Astrocyte (in vitro differentiated cells and primary cell): Measurements from ENCODE around the gene USP20. TPM values are rescaled to one million over a fixed set of nuclear protein-coding genes. Genes with fewer than 3 reads are reported as not detected.

Experiments
- DNase-seq: peaks from one replicate; pipeline ENCODE4 v3.0.0-alpha.2; 2010; ENCODE audit warnings: low read depth
- FAIRE-seq: peaks from 2 replicates; lab custom pipeline; 2011; peaks lifted over from hg19 to GRCh38; lab: Jason Lieb, UNC
- H2AFZ ChIP-seq: 2 replicates; pipeline ENCODE4 v1.6.0; 2012; ENCODE audit warnings: low read depth, low read length, inconsistent platforms
- H3K27ac ChIP-seq: 2 replicates; pipeline ENCODE4 v1.5.1; 2011; ENCODE audit warnings: low read depth, low read length, inconsistent platforms
- H3K27me3 ChIP-seq: 2 replicates; pipeline ENCODE4 v1.6.0; 2011; ENCODE audit warnings: low read length, inconsistent platforms; ENCODE audit not compliant: insufficient read depth
- H3K36me3 ChIP-seq: 2 replicates; pipeline ENCODE4 v1.5.1; 2011; ENCODE audit warnings: low read length, inconsistent platforms; ENCODE audit not compliant: insufficient read depth
- H3K4me1 ChIP-seq: 2 replicates; pipeline ENCODE4 v1.5.1; 2011; ENCODE audit warnings: low read length, inconsistent platforms; ENCODE audit not compliant: insufficient read depth
- H3K4me2 ChIP-seq: 2 replicates; pipeline ENCODE4 v1.6.0; 2012; ENCODE audit warnings: low read length, inconsistent platforms
- H3K4me3 ChIP-seq: 2 replicates; pipeline ENCODE4 v1.5.1; 2011; ENCODE audit warnings: low read depth, mild to moderate bottlenecking, low read length, inconsistent platforms; ENCODE audit not compliant: insufficient read depth
- H3K79me2 ChIP-seq: 2 replicates; pipeline ENCODE4 v1.6.0; 2012; ENCODE audit warnings: mild to moderate bottlenecking, low read length, inconsistent platforms; ENCODE audit not compliant: insufficient read depth
- H3K9ac ChIP-seq: 2 replicates; pipeline ENCODE4 v1.6.0; 2012; ENCODE audit warnings: mild to moderate bottlenecking, low read length, inconsistent platforms
- H3K9me3 ChIP-seq: 2 replicates; pipeline ENCODE4 v1.5.1; 2012; ENCODE audit warnings: low read depth, mild to moderate bottlenecking, low read length, inconsistent platforms; ENCODE audit not compliant: insufficient read depth
- H4K20me1 ChIP-seq: 2 replicates; pipeline ENCODE4 v1.6.0; 2012; ENCODE audit warnings: low read length, inconsistent platforms; ENCODE audit not compliant: insufficient read depth
- H3K27ac Mint-ChIP-seq: one replicate; pipeline ENCODE4 v1.8.0; 2021; ENCODE audit warnings: mild to moderate bottlenecking, mixed read lengths; ENCODE audit not compliant: unreplicated experiment
- H3K27me3 Mint-ChIP-seq: one replicate; pipeline ENCODE4 v1.8.0; 2021; ENCODE audit warnings: low read depth, mixed read lengths; ENCODE audit not compliant: unreplicated experiment
- H3K36me3 Mint-ChIP-seq: one replicate; pipeline ENCODE4 v1.8.0; 2021; ENCODE audit warnings: low read depth, mixed read lengths; ENCODE audit not compliant: unreplicated experiment
- H3K4me1 Mint-ChIP-seq: one replicate; pipeline ENCODE4 v1.8.0; 2021; ENCODE audit warnings: low read depth, mixed read lengths; ENCODE audit not compliant: unreplicated experiment
- H3K4me3 Mint-ChIP-seq: one replicate; pipeline ENCODE4 v1.8.0; 2021; ENCODE audit warnings: mild to moderate bottlenecking, moderate library complexity, mixed read lengths; ENCODE audit not compliant: unreplicated experiment
- H3K9me3 Mint-ChIP-seq: one replicate; pipeline ENCODE4 v1.8.0; 2021; ENCODE audit warnings: mild to moderate bottlenecking, mixed read lengths; ENCODE audit not compliant: unreplicated experiment
- EZH2 ChIP-seq: IDR thresholded peaks from 2 replicates; pipeline ENCODE4 v1.6.1; 2012; ENCODE audit warnings: mild to moderate bottlenecking, low read length, inconsistent platforms; ENCODE audit not compliant: insufficient read depth
- total RNA-seq: library from RNA; stranded (reverse); gene quantifications from 2 replicates; pipeline ENCODE4 v1.2.1, GENCODE V29; 2021
- TF ChIP-seq, protein P1 (sequence below): IDR thresholded peaks from 2 replicates; pipeline ENCODE4 v1.5.1; 2011; ENCODE audit warnings: low read depth, mild to moderate bottlenecking, inconsistent platforms, low read length, moderate library complexity; ENCODE audit not compliant: insufficient read depth

Gene USP20
- total RNA-seq, 1 donor from 2014 or later, result 24.1 TPM

DNA sequence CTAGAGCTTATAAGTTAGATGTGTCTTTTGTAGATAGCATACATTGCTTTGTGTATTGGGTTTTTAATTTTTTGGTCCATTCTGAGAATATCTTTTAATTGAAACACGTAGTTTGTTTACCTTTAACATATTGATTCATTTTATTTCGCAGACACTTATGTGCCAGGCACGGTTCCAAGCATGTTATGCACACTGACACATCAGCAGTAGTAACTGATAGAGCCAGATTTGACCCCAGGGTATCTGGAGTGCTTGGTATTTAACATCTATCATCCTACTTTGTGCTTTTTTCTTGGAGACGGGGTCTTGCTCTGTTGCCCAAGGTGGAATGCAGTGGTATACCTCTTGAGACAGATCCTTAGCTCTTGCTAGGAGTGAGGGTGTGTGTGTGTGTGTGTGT is 71.9 kb downstream of the USP20 start:
- H3K27me3 Mint-ChIP-seq, result no peaks in the 10 kb centered on the region
- Histone ChIP-seq H3K79me2 (no peaks in the 10 kb centered on the region), H3K4me2 (no peak overlapping the region), H3K4me1 (peaks cover 10% of the 10 kb centered on the region), H3K9me3 (no peaks in the 10 kb centered on the region), H3K27me3 (no peaks in the 10 kb centered on the region), H3K9ac (no peak overlapping the region), H3K4me3 (no peak overlapping the region), H4K20me1 (no peaks in the 10 kb centered on the region), H3K27ac (no peak overlapping the region), H3K36me3 (no peaks in the 10 kb centered on the region), H2AFZ (no peak overlapping the region)
- no peak for FAIRE-seq
- DNase-seq, result no peak
- peaks cover 17% of the 10 kb centered on the region for H3K4me1 Mint-ChIP-seq
- no peak overlapping the region for H3K4me3 Mint-ChIP-seq
- no peak for TF ChIP-seq EZH2
- TF ChIP-seq, protein P1, sequence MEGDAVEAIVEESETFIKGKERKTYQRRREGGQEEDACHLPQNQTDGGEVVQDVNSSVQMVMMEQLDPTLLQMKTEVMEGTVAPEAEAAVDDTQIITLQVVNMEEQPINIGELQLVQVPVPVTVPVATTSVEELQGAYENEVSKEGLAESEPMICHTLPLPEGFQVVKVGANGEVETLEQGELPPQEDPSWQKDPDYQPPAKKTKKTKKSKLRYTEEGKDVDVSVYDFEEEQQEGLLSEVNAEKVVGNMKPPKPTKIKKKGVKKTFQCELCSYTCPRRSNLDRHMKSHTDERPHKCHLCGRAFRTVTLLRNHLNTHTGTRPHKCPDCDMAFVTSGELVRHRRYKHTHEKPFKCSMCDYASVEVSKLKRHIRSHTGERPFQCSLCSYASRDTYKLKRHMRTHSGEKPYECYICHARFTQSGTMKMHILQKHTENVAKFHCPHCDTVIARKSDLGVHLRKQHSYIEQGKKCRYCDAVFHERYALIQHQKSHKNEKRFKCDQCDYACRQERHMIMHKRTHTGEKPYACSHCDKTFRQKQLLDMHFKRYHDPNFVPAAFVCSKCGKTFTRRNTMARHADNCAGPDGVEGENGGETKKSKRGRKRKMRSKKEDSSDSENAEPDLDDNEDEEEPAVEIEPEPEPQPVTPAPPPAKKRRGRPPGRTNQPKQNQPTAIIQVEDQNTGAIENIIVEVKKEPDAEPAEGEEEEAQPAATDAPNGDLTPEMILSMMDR, result no peak
- H3K36me3 Mint-ChIP-seq, result peaks cover 15% of the 10 kb centered on the region
- H3K9me3 Mint-ChIP-seq, result no peaks in the 10 kb centered on the region
- no peak overlapping the region for H3K27ac Mint-ChIP-seq

DNA sequence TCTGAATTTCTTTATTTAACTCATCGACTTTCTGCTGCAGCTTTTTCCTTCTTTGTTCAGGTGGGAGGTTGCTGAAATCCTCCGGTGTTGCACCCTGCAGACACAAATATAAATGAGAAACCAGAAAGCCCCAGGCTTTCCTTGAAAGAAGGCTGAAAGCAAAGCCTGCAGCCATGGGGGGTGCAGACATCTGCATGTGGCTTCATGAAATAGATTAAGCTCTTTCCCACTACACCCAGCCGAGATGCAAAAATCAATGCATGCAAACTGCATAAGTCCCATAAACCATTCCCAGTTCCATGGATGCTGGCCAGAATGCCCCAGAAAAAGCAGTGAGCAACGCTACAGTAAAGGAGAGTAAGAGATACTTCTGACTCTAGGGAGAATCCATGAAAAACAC is 73.6 kb downstream of the USP20 start:
- H3K9me3 ChIP-seq, result no peaks in the 10 kb centered on the region
- H3K79me2 ChIP-seq, result no peaks in the 10 kb centered on the region
- peaks cover 12% of the 10 kb centered on the region for H3K36me3 Mint-ChIP-seq
- peak overlapping the region; percentile 79 for H3K27ac Mint-ChIP-seq
- H3K4me1 ChIP-seq, result peaks cover 10% of the 10 kb centered on the region
- no peak overlapping the region for H3K4me3 ChIP-seq
- H3K36me3 ChIP-seq, result no peaks in the 10 kb centered on the region
- H3K9ac ChIP-seq, result no peak overlapping the region
- no peaks in the 10 kb centered on the region for H3K27me3 Mint-ChIP-seq
- H3K9me3 Mint-ChIP-seq, result no peaks in the 10 kb centered on the region
- TF ChIP-seq, protein P1, result no peak
- no peak for TF ChIP-seq EZH2
- no peaks in the 10 kb centered on the region for H4K20me1 ChIP-seq
- H3K4me2 ChIP-seq, result no peak overlapping the region
- no peak overlapping the region for H3K27ac ChIP-seq
- no peak overlapping the region for H3K4me3 Mint-ChIP-seq
- no peak overlapping the region for H2AFZ ChIP-seq
- FAIRE-seq (no peak), DNase-seq (no peak)
- H3K27me3 ChIP-seq, result no peaks in the 10 kb centered on the region
- H3K4me1 Mint-ChIP-seq, result peaks cover 17% of the 10 kb centered on the region

DNA sequence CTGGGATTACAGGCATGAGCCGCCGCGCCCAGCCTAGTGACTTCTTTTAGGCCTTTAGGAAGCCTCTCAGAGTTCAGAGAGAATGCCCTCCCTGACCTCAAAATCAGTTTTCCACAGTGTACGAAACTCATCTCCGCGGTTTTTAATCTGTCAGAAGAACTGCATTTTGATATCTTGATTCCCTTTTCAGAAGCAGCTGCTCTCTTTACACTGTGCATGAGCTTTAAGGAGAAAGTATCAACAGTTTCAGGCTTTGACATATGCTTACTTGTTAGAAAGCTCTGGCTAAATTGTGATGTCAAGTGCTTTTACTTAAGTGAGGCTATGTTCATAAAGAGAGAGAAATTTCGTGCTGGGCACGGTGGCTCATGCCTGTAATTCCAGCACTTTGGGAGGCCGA is 74.6 kb downstream of the USP20 start:
- FAIRE-seq, result no peak
- TF ChIP-seq EZH2, result no peak
- TF ChIP-seq, protein P1, result no peak
- H3K36me3 ChIP-seq, result no peaks in the 10 kb centered on the region
- Mint-ChIP-seq H3K27ac (peak overlapping the region; percentile 97), H3K4me1 (peaks cover 17% of the 10 kb centered on the region), H3K36me3 (peaks cover 12% of the 10 kb centered on the region), H3K4me3 (no peak overlapping the region), H3K9me3 (no peaks in the 10 kb centered on the region), H3K27me3 (no peaks in the 10 kb centered on the region)
- H3K27ac ChIP-seq, result no peak overlapping the region
- no peaks in the 10 kb centered on the region for H3K79me2 ChIP-seq
- DNase-seq, result no peak
- no peak overlapping the region for H3K4me3 ChIP-seq
- no peak overlapping the region for H3K9ac ChIP-seq
- H3K9me3 ChIP-seq, result no peaks in the 10 kb centered on the region
- H2AFZ ChIP-seq, result no peak overlapping the region
- peaks cover 10% of the 10 kb centered on the region for H3K4me1 ChIP-seq
- H3K4me2 ChIP-seq, result peak overlapping the region; percentile 5
- no peaks in the 10 kb centered on the region for H4K20me1 ChIP-seq
- no peaks in the 10 kb centered on the region for H3K27me3 ChIP-seq
